HL-60 (cell line): ENCODE results near the gene MYH9.
"Not testable (repeated sequence)": the region's sequence is repeated elsewhere in the genome, so short reads cannot be mapped to it uniquely, and the experiment has no call there.

Source experiments
- DNase-seq, 2 experiments: peaks; one replicate each; pipeline ENCODE4 v3.0.0-alpha.2; 2010 to 2020; ENCODE audit warnings: low read depth in 1 of 2, low spot score in 1 of 2
- H3K27ac ChIP-seq: fragments of 250-450 bp; sonication (Bioruptor Pico); replicated peaks from 2 replicates; pipeline ENCODE4 v1.5.1; 2020; ENCODE audit warnings: mild to moderate bottlenecking, moderate library complexity
- H3K27me3 ChIP-seq: fragments of 250-450 bp; sonication (Bioruptor Pico); 2 replicates; pipeline ENCODE4 v1.5.1; 2021; ENCODE audit warnings: mild to moderate bottlenecking, moderate library complexity; ENCODE audit not compliant: insufficient read depth, poor library complexity, severe bottlenecking
- H3K4me3 ChIP-seq: replicated peaks from 2 replicates; pipeline ENCODE4 v1.5.1; 2011; ENCODE audit warnings: mild to moderate bottlenecking, control low read depth, low read length; ENCODE audit not compliant: insufficient read depth
- GABPA ChIP-seq: IDR thresholded peaks from 2 replicates; pipeline ENCODE4 v1.6.1; 2012; ENCODE audit warnings: low read depth
- POLR2AphosphoS5 ChIP-seq: IDR thresholded peaks from 2 replicates; pipeline ENCODE4 v1.6.1; 2012; ENCODE audit warnings: low read depth
- SPI1 ChIP-seq: IDR thresholded peaks from 2 replicates; pipeline ENCODE4 v1.6.1; 2012; ENCODE audit warnings: low read depth, mild to moderate bottlenecking, borderline replicate concordance
- TF ChIP-seq, protein P1 (sequence below): IDR thresholded peaks from 2 replicates; pipeline ENCODE4 v1.6.1; 2012; ENCODE audit warnings: low read depth; ENCODE audit not compliant: insufficient replicate concordance
- TF ChIP-seq, protein P2 (sequence below): IDR thresholded peaks from one replicate; pipeline ENCODE4 v1.5.1; 2011; ENCODE audit warnings: low read length, control low read depth, inconsistent platforms; ENCODE audit not compliant: insufficient read depth

The MYH9 gene

DNA sequence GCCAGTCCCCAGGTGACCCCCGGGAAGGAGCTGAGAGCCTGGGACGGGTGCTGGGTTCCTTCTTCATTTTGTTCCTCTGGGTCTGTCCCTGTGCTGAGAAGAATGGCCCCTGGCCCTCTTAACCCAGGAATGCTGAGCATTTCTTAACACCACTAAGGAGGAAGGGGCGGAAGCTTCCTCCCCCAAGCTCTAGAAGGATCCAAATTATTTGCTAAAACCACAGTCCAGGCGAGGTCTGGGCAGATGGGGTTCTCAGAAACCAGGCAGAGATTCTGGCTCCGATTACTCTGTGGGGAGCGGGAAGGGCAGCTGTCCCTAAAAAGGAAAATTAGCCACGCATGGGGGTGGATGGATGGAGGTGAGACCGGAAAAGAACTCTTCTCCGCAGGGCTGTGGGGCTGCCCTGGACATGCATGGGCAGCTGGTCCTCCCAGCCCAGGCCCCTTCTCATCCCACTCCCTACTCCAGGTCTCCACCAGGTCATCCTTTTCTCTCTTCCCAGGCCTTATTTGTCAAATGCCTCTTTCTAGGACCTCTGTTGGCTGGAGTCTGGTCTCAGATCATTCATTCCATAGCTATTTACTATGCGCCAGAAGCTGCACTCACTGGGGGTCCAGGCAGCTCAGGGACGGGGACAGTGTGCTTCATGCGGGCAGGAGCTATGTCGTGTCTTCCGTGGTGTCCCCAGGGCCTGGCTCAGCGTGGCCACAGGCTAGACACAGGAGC is 45.0 kb upstream of the MYH9 start:
- Histone ChIP-seq H3K27me3 (no peaks in the 10 kb centered on the region), H3K4me3 (no peak overlapping the region), H3K27ac (no peak overlapping the region)
- TF ChIP-seq, protein P1, sequence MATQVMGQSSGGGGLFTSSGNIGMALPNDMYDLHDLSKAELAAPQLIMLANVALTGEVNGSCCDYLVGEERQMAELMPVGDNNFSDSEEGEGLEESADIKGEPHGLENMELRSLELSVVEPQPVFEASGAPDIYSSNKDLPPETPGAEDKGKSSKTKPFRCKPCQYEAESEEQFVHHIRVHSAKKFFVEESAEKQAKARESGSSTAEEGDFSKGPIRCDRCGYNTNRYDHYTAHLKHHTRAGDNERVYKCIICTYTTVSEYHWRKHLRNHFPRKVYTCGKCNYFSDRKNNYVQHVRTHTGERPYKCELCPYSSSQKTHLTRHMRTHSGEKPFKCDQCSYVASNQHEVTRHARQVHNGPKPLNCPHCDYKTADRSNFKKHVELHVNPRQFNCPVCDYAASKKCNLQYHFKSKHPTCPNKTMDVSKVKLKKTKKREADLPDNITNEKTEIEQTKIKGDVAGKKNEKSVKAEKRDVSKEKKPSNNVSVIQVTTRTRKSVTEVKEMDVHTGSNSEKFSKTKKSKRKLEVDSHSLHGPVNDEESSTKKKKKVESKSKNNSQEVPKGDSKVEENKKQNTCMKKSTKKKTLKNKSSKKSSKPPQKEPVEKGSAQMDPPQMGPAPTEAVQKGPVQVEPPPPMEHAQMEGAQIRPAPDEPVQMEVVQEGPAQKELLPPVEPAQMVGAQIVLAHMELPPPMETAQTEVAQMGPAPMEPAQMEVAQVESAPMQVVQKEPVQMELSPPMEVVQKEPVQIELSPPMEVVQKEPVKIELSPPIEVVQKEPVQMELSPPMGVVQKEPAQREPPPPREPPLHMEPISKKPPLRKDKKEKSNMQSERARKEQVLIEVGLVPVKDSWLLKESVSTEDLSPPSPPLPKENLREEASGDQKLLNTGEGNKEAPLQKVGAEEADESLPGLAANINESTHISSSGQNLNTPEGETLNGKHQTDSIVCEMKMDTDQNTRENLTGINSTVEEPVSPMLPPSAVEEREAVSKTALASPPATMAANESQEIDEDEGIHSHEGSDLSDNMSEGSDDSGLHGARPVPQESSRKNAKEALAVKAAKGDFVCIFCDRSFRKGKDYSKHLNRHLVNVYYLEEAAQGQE = no peak
- TF ChIP-seq SPI1 = no peak
- no peak for TF ChIP-seq GABPA
- TF ChIP-seq, protein P2, sequence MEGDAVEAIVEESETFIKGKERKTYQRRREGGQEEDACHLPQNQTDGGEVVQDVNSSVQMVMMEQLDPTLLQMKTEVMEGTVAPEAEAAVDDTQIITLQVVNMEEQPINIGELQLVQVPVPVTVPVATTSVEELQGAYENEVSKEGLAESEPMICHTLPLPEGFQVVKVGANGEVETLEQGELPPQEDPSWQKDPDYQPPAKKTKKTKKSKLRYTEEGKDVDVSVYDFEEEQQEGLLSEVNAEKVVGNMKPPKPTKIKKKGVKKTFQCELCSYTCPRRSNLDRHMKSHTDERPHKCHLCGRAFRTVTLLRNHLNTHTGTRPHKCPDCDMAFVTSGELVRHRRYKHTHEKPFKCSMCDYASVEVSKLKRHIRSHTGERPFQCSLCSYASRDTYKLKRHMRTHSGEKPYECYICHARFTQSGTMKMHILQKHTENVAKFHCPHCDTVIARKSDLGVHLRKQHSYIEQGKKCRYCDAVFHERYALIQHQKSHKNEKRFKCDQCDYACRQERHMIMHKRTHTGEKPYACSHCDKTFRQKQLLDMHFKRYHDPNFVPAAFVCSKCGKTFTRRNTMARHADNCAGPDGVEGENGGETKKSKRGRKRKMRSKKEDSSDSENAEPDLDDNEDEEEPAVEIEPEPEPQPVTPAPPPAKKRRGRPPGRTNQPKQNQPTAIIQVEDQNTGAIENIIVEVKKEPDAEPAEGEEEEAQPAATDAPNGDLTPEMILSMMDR = no peak
- TF ChIP-seq POLR2AphosphoS5 = no peak
- DNase-seq = no peak

DNA sequence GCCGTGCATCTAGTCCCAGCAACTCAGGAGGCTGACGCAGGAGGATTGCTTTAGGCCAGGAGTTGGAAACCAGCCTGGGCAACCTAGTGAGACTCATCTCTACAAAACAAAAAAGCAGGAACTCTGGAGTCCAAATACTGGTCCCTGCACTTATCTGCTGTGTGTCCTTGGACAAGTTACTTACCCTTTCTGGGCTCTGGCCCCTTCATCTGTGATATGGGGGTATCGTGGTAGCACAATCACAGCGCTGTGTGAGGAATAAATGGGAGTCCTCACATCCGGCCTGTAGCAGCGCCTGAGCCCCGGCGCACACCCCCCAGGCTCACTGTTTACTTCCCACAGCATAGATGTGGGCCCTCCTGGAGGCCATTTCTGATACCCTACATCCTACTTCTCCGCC is 44.2 kb upstream of the MYH9 start:
- H3K4me3 ChIP-seq = no peak overlapping the region
- no peak overlapping the region for H3K27ac ChIP-seq

DNA sequence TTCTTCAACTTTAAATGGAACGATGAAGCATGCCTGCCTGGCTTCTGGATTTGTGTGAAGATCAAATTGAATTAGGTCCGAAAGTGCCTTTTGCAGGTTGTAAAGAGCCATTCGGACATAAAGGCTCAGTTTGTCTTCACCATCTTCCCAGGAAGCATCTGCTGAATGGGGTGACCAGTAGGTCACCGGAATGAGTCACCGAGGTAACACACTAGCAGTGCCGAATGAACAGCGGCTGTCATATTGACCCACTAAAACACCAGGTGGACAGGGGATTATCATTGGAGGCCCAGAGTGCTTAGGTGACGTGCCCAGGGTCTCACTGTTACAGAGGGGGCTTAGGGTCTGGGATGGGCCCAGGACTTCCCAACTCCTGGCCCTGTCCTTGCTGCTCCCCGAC is 43.1 kb upstream of the MYH9 start:
- no peak overlapping the region for H3K27ac ChIP-seq
- no peak overlapping the region for H3K4me3 ChIP-seq
- no peaks in the 10 kb centered on the region for H3K27me3 ChIP-seq
- DNase-seq = no peak
- TF ChIP-seq SPI1 (no peak), GABPA (no peak), POLR2AphosphoS5 (no peak)
- TF ChIP-seq, protein P2 = no peak
- TF ChIP-seq, protein P1 = no peak

More for the DNA sequence above, 44.2 kb upstream of the MYH9 start:
- TF ChIP-seq, protein P2 = no peak
- TF ChIP-seq SPI1 (no peak), POLR2AphosphoS5 (no peak), GABPA (no peak)
- TF ChIP-seq, protein P1 = no peak
- no peaks in the 10 kb centered on the region for H3K27me3 ChIP-seq
- no peak for DNase-seq

DNA sequence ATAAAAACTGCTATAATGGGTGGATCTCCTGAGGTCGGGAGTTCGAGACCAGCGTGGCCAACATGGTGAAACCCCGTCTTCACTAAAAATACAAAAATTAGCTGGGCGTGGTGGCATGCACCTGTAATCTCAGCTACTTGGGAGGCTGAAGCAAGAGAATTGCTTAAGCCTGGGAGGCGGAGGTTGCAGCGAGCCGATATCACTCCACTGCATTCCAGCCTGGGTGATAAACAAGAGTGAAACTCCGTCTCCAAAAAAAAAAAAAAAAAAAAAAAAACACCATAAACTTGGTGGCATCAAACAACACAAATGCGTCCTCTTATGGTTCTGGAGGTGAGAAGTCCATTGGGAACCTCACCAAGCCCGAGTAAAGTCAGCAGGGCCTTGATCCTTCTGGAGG is 40.2 kb upstream of the MYH9 start:
- H3K27me3 ChIP-seq, H3K4me3 ChIP-seq, H3K27ac ChIP-seq, DNase-seq: not testable (repeated sequence)
